SHP77 (cell line): ENCODE results near the gene AGPAT1.
"Not testable (repeated sequence)": the region's sequence is repeated elsewhere in the genome, so short reads cannot be mapped to it uniquely, and the experiment has no call there.

Source experiments
- DNase-seq, 2 experiments: peaks; one replicate each; lab custom pipeline; 2025; lab: John Stamatoyannopoulos, UW

Gene AGPAT1

GRCh38 chr6:32198866-32199265, 23.0 kb upstream of the AGPAT1 start:
- DNase-seq, result no peak

DNA sequence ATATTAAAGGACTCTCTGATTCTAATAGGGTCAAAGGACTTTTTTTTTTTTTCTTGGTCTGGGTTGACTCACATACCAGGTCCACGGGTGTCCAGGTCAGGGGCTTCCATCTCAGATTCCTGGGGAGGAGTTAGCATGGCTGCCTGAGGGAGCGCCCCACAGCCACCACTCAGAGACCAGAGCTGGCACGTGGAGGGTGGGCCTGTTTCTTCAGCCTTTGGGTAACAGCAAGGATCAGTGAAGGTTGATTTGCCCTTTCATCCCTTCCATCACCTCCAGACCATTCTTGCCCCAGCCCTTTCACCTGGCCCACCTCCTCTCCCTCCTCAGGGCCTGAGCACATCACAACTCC, 22.4 kb upstream of the AGPAT1 start:
- no peak for DNase-seq

GRCh38 chr6:32196682-32197616, 21.1 kb upstream of the AGPAT1 start:
- peak in 1 of 2 experiments; percentile 8 for DNase-seq

- peak; percentile 87 to 90 for DNase-seq
Observed at GRCh38 chr6:32195902-32196681, 20.2 kb upstream of the AGPAT1 start.

GRCh38 chr6:32195652-32195901, 19.7 kb upstream of the AGPAT1 start:
- DNase-seq, result peak; percentile 98 to 100

- peak in 1 of 2 experiments; percentile 4 for DNase-seq
Observed at GRCh38 chr6:32194825-32195651, 19.2 kb upstream of the AGPAT1 start.

DNA sequence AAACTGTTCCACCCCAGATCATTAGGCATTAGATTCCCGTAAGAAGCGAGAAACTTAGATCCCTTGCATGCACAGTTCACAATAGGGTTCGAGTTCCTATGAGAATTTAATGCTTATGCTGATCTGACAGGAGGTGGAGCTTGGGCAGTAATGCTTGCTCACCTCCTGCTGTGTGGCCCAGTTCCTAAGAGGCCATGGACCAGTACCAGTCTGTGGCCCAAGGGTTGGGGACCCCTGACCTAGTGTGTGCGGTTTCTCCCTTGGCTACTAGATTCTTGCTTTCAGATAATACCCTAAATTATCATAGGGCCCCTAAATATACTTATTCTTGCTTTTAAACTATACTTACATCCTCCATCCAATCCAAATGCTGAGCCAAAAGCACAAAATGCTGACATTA, 18.5 kb upstream of the AGPAT1 start:
- no peak for DNase-seq

DNA sequence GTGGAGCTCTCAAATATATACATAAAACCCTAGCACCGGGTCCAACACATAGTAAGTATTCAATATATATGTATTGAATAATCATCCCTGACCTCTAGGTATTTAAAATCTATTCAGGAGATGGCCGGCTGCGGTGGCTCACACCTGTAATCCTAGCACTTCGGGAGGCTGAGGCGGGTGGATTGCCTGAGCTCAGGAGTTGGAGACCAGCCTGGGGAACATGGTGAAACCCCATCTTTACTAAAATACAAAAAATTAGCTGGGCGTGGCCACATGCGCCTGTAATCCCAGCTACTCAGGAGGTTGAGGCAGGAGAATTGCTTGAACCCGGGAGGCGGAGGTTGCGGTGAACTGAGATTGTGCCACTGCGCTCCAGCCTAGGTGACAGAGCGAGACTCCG, 17.2 kb upstream of the AGPAT1 start:
- not testable (repeated sequence) for DNase-seq

DNA sequence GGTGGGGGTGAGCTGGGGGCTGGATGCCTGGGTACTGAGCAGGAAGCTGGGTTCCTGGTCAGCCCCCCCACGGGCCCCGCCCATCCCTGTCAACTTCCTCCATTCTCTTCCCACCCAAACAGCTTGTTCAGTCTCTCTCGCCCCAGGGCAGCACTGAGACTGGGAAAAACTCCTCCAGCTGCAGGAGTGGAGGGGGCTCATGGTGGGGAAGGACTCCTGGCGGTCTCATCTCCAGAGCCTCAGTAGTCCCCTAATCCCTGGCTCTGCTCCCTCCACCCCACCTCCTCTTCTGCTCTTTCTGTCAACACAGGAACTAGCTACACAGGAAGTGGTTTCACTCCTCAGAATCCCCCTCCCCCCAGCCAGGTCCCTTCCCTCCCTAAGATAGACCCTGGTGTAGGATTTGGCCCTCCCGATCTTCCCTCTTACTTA, 16.7 kb upstream of the AGPAT1 start, which contains the start of gene GPSM3:
Gene GPSM3 (minus strand): TSS at position 36 of the 432 bp plus-strand sequence. CDS start 130 bp downstream, outside the sequence.
- DNase-seq, result peak; percentile 41 to 86

DNA sequence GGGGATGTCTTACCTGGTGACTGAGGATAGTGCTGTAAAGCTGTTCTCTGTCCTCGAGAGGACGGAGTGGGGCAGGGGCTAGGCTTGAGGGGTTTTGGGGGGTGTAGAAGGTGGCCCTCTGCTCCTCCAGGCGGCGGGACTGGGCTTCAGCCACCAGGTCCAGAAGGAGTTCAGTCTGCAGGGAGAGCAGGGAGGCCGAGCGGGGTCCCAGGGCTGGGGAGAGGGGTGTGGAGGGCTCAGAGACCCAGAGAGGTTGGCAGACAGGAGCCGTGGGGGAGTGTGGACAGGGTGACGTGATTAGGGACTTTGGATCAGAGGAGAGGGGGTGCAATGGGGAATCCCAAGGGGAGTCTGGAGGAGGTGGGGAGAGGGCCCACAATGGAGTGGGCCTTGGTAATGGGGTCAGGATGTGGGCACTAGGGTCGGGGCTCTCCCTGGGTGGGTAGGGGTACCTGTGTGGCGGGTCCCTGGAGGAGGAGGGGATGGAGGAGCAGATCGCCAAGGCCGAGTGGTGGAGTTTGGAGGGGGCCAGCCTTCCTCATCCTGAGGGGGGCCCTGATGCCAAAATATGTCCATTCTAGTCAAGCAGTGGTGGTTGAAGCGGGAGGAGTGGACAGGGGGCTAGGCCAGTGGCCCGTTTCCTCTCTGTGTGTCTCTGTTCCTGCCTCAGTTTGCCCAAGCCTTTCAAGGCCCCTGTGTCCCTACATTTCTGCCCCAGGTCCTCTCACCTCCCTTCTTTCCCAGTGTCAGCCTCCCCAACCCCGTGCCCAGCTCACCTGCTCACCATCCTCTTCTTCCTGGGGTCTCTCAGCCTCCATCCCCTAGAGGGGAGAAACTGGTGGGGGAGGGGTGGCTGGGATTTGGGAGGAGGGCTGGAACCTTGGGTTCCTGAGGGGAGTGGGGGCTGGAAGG, 16.1 kb upstream of the AGPAT1 start:
- no peak for DNase-seq

- DNase-seq, result no peak
Observed at GRCh38 chr6:32190911-32191677, 15.2 kb upstream of the AGPAT1 start.

DNA sequence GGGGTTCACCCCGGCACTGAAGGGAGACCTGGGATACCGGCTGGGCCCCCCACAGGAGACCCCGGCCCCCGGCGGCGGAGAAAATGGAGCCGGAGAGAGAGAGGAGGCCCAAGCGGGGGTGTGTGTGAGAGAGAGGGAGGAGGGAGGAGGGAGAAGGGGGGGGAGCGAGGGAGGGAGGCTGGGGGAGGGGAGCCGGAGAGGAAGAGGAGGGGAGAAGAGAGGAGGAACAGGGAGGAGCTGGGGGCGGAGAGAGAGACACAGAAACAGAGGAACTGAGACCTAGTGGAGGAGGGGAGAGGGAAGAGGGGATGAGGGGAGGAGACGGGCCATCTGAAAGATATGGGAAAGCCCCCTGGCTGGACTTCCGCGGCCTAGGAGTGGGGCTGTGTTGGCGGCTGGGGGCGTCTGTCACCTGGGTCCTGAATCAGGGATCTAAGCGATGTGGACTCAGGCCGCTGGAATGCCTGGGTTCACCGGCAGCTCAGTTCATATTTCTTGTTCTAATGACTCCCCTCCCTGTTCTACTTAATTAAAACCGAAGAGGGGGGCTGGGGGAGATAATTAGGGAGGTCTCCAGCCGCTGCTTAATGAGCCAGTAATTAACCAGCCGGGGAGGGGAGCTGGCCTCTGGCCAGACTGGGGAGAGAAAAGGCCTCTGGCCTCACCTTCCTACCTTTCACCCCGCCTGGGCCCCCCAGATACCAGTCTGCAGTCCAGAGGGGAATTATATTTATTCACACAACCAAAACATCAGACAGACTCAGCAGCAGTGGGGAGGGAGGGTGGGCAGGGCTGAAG, 14.4 kb upstream of the AGPAT1 start, which contains the start of gene PBX2:
Gene PBX2 (minus strand): TSS at position 149 of the 798 bp plus-strand sequence. CDS start 287 bp downstream, outside the sequence.
- peak; percentile 49 to 71 for DNase-seq

- no peak for DNase-seq
Observed at GRCh38 chr6:32189742-32190053, 13.8 kb upstream of the AGPAT1 start.

DNA sequence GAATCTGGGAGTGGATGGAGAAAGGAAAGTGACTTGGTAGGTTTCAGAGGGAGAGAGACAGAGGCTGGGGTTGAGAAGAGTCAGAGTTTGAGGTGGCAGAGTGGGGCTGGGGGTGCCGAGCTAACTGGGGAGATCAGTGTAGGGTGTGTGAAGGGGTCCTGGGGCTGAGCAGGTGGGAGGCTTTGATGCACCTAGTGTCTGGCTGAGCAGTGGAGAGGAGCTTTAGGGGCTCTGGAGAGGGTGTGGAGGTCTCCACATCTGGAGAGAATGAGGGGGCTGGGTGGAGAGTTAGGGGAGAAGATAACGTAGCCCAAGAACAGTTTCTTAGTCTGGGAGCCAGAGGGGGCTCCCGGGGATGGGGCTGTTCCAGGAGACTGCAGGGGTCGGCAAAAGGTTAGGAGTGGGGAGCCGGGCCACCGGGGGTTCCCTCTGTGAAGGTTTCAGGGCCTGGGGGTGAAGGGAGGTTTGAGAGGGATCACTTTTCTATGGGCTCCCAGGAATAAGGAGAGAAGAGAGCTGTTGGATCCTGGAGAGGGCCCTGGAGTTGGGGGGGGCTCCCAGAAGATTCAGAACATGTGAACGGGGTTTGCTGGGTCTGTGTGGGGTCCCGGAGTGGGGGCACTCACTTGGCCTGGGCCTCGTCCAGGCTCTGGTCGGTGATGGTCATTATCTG, 13.3 kb upstream of the AGPAT1 start:
- DNase-seq, result no peak

- no peak for DNase-seq
Observed at GRCh38 chr6:32188381-32189068, 12.6 kb upstream of the AGPAT1 start.

DNA sequence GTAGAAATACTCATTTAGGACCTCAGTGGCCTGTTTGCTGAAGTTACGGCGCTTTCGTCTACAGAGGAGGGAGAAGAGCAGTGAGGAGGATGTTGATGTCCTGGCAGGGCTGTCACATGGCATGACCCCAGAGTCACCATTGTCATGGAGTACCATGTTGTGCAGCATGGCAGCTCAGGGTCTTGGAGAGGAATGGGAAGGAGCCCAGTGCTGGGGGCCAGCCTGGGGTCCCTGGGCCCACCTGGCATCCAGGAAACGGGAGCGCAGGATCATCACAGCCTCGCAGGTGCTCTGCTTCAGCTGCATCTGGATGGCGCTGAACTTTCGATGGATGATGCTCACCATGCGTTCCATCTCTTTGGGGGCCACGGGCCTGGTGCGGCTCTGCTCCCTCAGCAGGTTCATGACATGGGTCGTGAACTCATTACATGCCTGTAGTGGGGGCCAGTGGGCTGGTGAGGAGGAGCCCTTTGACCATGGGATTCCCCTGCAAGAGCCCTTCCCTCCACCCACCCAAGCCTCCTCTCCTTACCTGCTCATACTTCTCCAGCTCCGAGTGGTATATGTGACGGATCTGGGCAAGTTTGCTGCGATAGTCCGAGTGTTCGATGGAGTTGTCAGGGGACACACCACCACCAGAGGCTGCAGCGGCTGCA, 12.0 kb upstream of the AGPAT1 start:
- not testable (repeated sequence) for DNase-seq

- no peak for DNase-seq
Observed at GRCh38 chr6:32187009-32187709, 11.3 kb upstream of the AGPAT1 start.
